Bronchial epithelial cell (primary cell): ENCODE measurements around the gene SRPX. TPM values are rescaled to one million over a fixed set of nuclear protein-coding genes. Genes with fewer than 3 reads are reported as not detected.

Experiments
- DNase-seq: peaks from one replicate; pipeline ENCODE4 v3.0.0-alpha.2; 2010; ENCODE audit warnings: low read depth
- FAIRE-seq: peaks from 2 replicates; lab custom pipeline; 2011; peaks lifted over from hg19 to GRCh38; lab: Jason Lieb, UNC
- H3K27me3 ChIP-seq: 2 replicates; pipeline ENCODE4 v1.5.1; 2011; ENCODE audit warnings: low read length; ENCODE audit not compliant: control insufficient read depth, insufficient read depth
- H3K36me3 ChIP-seq: 2 replicates; pipeline ENCODE4 v1.5.1; 2011; ENCODE audit warnings: low read length; ENCODE audit not compliant: control insufficient read depth, insufficient read depth
- H3K4me3 ChIP-seq: 2 replicates; pipeline ENCODE4 v1.5.1; 2011; ENCODE audit warnings: mild to moderate bottlenecking, low read depth, low read length, control low read depth
- total RNA-seq: library from RNA; depleted of rRNA; stranded (reverse); fragments of >200 nt; gene quantifications from 2 replicates; pipeline ENCODE4 v1.2.1, GENCODE V29; 2014
- TF ChIP-seq, protein P1 (sequence below): IDR thresholded peaks from 2 replicates; pipeline ENCODE4 v1.5.1; 2011; ENCODE audit warnings: mild to moderate bottlenecking, moderate library complexity, low read length, control low read depth, inconsistent platforms; ENCODE audit not compliant: insufficient read depth, severe bottlenecking

The SRPX gene
- total RNA-seq, 1 donor from 2014 or later, result 2.4 TPM

DNA sequence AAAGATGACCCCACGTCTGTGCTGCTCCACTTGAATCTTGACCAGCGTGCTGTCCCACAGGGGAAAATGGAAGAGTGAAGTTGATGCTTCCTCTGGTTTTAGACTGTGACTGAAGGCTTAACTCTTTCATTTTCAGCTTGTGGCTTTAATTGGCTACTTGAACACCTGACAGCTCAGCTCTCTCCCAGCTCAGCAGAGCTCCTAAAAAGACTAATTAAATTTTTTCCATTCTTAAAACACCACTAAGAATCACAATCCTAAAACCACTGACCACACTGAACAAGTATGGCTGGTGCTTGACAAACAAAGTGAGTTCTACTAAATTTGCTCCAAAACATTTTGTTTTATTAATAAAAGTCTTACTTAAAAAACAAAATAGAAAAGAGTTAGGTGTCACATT is 71.7 kb downstream of the SRPX start:
- Histone ChIP-seq H3K27me3 (no peaks in the 10 kb centered on the region), H3K36me3 (no peaks in the 10 kb centered on the region), H3K4me3 (no peak overlapping the region)
- DNase-seq (no peak), FAIRE-seq (no peak)
- TF ChIP-seq, protein P1, sequence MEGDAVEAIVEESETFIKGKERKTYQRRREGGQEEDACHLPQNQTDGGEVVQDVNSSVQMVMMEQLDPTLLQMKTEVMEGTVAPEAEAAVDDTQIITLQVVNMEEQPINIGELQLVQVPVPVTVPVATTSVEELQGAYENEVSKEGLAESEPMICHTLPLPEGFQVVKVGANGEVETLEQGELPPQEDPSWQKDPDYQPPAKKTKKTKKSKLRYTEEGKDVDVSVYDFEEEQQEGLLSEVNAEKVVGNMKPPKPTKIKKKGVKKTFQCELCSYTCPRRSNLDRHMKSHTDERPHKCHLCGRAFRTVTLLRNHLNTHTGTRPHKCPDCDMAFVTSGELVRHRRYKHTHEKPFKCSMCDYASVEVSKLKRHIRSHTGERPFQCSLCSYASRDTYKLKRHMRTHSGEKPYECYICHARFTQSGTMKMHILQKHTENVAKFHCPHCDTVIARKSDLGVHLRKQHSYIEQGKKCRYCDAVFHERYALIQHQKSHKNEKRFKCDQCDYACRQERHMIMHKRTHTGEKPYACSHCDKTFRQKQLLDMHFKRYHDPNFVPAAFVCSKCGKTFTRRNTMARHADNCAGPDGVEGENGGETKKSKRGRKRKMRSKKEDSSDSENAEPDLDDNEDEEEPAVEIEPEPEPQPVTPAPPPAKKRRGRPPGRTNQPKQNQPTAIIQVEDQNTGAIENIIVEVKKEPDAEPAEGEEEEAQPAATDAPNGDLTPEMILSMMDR, result no peak

DNA sequence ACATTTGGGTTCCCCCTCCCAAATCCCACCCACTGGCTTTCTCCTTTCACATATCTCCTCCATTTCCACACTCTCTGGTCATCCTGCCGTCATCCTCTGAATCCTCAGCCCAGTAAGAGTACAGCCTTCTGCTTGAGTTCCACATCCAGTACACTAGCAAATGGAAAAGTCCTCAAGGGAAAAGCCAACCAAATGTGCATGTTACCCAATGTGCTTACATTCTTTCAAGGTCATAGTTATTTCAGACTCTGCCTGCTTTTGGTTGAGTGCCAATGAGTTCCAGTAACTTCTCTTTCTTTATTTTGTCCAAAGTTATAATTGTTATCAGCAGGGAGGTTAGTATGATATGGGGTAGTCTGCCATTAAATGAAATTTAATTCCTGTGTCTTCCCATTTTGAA is 78.1 kb downstream of the SRPX start:
- H3K4me3 ChIP-seq, result no peak overlapping the region
- H3K36me3 ChIP-seq, result no peaks in the 10 kb centered on the region
- DNase-seq, result no peak
- H3K27me3 ChIP-seq, result peaks cover 1% of the 10 kb centered on the region
- FAIRE-seq, result no peak
- TF ChIP-seq, protein P1, result no peak

DNA sequence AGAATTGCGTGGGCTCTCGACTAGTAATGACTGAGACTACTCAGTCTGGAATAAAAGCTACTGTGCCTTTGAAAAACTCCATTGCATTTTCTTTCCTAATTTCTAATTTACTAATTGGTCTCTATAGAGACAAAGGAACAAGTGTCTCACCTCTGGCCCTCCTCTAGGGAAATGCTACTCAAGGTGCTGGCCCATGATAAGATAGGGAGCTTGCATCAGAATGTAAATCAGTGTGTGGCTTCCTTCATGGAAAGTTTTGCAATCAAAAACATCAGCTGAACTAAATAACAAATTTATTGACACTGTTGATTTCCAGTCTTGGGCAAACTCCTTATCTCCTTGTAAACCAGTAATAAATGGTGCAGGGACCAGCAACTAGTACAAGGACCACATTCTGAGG is 81.8 kb downstream of the SRPX start:
- Histone ChIP-seq H3K27me3 (peaks cover 1% of the 10 kb centered on the region), H3K36me3 (no peaks in the 10 kb centered on the region), H3K4me3 (no peak overlapping the region)
- FAIRE-seq (no peak), DNase-seq (no peak)
- TF ChIP-seq, protein P1, result no peak

DNA sequence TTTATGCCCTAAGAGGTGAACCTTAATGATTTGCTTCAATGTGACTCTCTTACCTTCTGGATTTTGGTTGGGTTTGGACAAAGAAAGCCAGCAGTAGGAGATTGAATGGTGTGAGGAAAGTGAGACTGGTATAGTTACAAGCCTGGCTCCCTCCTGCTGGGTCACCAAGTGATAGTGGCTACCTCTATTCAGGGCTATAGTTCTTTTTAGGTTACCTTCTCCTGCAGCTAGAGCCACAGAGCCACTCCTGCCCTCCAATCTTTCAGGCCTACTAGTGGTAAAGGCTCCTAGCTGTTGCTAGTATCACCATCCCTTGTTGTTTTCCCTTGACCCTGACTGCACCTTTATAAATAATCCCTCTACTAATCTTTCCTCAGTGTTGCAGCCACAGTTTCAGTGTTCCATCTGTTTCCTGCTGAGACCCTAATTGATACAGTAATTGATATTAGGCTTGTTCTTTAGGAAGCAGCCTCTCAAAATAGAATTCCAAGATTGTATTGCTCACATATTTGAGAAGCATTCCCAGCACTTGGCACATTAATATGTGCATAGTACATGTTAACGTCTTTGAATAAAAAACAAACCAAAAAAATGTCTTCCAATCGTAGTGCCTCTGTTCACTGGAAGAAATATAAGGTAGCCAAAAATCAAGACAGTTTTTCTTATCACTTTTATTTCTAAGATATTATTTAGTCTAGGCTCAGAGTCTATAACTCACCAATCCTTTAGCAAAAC is 82.3 kb downstream of the SRPX start:
- Histone ChIP-seq H3K27me3 (peaks cover 1% of the 10 kb centered on the region), H3K4me3 (no peak overlapping the region), H3K36me3 (no peaks in the 10 kb centered on the region)
- FAIRE-seq (no peak), DNase-seq (no peak)
- TF ChIP-seq, protein P1, result no peak

DNA sequence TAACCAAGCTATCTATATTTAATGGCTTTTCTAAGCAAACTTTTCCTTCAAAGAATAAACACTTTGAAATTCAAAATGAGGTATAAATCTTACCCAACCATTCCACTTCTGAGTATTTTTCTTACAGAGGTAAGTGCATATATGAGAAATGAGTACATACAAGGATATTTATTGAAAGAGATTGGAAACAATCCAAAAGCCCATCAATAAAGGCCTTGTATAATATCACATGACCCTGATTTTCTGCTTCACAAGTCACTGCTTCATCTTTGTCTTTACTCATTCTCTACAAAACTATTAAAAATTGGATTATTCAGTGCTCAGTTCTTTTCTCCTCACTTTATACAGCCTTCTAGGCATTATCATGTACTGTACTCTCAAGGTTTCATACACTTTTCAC is 91.3 kb downstream of the SRPX start:
- H3K36me3 ChIP-seq, result no peaks in the 10 kb centered on the region
- FAIRE-seq, result no peak
- no peaks in the 10 kb centered on the region for H3K27me3 ChIP-seq
- TF ChIP-seq, protein P1, result no peak
- no peak overlapping the region for H3K4me3 ChIP-seq
- DNase-seq, result no peak

DNA sequence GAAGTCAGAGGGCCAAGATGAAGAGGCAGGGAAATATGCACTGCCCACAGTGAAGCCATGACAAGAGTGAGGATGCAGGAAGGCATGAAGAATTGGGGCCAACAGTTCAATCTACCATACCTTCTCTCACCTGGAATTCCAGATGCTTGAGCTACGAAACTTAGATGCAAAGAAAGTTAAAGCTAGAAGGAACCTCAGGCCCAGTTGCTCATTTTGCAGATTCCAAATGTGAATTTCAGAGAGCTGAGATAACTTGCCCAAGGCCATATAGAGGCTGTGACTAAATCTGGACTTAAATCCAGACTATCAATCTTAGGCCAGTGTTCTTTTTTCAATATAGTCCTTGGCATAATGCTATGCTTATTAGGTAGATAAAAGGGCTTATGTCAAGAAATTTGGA is 92.7 kb downstream of the SRPX start:
- no peak overlapping the region for H3K4me3 ChIP-seq
- DNase-seq (peak; percentile 5), FAIRE-seq (no peak)
- H3K27me3 ChIP-seq, result no peaks in the 10 kb centered on the region
- no peaks in the 10 kb centered on the region for H3K36me3 ChIP-seq
- TF ChIP-seq, protein P1, result no peak
